Measurements from ENCODE around the gene TMEM60.

- TF ChIP-seq TAF1 (IDR thresholded peaks at IDR 0.05; ENCODE audit: low read depth) (no peak), RAD21 (IDR thresholded peaks at IDR 0.05; ENCODE audit: low read depth) (no peak), YY1 (IDR thresholded peaks at IDR 0.05; ENCODE audit: low read depth) (no peak)
- TF ChIP-seq, protein P1, sequence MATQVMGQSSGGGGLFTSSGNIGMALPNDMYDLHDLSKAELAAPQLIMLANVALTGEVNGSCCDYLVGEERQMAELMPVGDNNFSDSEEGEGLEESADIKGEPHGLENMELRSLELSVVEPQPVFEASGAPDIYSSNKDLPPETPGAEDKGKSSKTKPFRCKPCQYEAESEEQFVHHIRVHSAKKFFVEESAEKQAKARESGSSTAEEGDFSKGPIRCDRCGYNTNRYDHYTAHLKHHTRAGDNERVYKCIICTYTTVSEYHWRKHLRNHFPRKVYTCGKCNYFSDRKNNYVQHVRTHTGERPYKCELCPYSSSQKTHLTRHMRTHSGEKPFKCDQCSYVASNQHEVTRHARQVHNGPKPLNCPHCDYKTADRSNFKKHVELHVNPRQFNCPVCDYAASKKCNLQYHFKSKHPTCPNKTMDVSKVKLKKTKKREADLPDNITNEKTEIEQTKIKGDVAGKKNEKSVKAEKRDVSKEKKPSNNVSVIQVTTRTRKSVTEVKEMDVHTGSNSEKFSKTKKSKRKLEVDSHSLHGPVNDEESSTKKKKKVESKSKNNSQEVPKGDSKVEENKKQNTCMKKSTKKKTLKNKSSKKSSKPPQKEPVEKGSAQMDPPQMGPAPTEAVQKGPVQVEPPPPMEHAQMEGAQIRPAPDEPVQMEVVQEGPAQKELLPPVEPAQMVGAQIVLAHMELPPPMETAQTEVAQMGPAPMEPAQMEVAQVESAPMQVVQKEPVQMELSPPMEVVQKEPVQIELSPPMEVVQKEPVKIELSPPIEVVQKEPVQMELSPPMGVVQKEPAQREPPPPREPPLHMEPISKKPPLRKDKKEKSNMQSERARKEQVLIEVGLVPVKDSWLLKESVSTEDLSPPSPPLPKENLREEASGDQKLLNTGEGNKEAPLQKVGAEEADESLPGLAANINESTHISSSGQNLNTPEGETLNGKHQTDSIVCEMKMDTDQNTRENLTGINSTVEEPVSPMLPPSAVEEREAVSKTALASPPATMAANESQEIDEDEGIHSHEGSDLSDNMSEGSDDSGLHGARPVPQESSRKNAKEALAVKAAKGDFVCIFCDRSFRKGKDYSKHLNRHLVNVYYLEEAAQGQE (IDR thresholded peaks at IDR 0.05; ENCODE audit: low read depth): no peak
These were observed 32.8 kb downstream of the TMEM60 start for GRCh38 chr7:77765481-77765880.
